Spleen (tissue), 7 donors: ENCODE results near the gene KIDINS220.

Experiments
- POLR2AphosphoS5 ChIP-seq, 3 donors: sonication (generic); formaldehyde crosslinking; IDR thresholded peaks; one replicate each; pipeline ENCODE4 v1.5.1; 2017; ENCODE audit warnings: antibody characterized with exemption in 3 of 3
- TF ChIP-seq, protein P1 (sequence below), 11 experiments: fragments of 200-600 bp in 7 of 11; fragments of 450-650 bp in 4 of 11; sonication (generic) in 4 of 11; IDR thresholded peaks in 8 of 11; conservative IDR thresholded peaks in 3 of 11; 1 replicate in 7 of 11; 2 replicates in 4 of 11; pipeline versions ENCODE4 v1.4.0 to v1.8.0; 2016 to 2021; ENCODE audit warnings: antibody characterized with exemption in 11 of 11, inconsistent platforms in 4 of 11, mild to moderate bottlenecking in 1 of 11
- donor health status: DM: no; HTN: no; CAD: no; lungs with moderate emphysema.
- donor health status: DM: no; HTN: no; CAD: no.
- donor health status: DM: no; HTN: no; CAD: no.

DNA sequence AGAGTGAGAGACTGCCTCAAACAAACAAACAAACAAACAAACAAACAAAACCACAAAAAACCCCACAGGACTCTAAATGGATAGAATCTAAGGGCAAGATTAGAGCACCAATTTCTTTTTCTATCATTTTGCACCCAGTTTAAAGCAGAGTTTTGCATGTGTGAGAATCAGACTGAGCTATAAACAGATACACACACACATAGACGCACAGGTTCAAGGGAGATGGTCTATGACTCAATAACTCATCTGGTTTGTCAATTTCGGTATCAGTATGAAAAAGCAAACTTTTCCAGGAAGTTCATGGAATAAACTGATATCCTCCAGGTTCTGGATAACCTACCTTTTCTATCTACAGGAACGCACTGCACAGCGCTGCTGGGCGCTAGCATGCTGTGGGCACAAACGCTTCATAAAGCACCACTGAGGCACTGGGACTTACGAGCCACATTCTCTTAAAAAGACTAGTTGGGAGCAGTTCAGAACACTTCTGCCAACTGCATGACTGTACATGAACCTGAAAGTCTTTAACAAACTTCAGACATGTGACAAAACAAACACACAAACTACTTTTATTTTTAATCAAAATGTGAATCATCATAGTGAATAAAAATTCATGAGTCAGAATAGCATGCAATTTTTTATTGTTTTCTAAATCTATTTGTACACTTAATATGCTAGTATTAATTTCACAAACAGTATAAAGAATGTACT, 109.0 kb downstream of the KIDINS220 start:
- TF ChIP-seq, protein P1, sequence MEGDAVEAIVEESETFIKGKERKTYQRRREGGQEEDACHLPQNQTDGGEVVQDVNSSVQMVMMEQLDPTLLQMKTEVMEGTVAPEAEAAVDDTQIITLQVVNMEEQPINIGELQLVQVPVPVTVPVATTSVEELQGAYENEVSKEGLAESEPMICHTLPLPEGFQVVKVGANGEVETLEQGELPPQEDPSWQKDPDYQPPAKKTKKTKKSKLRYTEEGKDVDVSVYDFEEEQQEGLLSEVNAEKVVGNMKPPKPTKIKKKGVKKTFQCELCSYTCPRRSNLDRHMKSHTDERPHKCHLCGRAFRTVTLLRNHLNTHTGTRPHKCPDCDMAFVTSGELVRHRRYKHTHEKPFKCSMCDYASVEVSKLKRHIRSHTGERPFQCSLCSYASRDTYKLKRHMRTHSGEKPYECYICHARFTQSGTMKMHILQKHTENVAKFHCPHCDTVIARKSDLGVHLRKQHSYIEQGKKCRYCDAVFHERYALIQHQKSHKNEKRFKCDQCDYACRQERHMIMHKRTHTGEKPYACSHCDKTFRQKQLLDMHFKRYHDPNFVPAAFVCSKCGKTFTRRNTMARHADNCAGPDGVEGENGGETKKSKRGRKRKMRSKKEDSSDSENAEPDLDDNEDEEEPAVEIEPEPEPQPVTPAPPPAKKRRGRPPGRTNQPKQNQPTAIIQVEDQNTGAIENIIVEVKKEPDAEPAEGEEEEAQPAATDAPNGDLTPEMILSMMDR (IDR thresholded peaks at IDR 0.05 in 8 of 11, conservative IDR thresholded peaks at IDR 0.05 in 3 of 11), result no peak
- TF ChIP-seq POLR2AphosphoS5 (IDR thresholded peaks at IDR 0.05), result no peak
